ENCODE data around the gene SLC38A9.

The SLC38A9 gene

GRCh38 chr5:55583578-55583977 is 128.5 kb downstream of the SLC38A9 start:
- DNase-seq (ENCODE audit: low read depth in 2 of 2), result no peak

GRCh38 chr5:55582256-55582655 is 129.9 kb downstream of the SLC38A9 start:
- no peak for DNase-seq (ENCODE audit: low read depth in 2 of 2)

- no peak for DNase-seq (ENCODE audit: low read depth in 2 of 2)
Measured at GRCh38 chr5:55580042-55580441, 132.1 kb downstream of the SLC38A9 start.

DNA sequence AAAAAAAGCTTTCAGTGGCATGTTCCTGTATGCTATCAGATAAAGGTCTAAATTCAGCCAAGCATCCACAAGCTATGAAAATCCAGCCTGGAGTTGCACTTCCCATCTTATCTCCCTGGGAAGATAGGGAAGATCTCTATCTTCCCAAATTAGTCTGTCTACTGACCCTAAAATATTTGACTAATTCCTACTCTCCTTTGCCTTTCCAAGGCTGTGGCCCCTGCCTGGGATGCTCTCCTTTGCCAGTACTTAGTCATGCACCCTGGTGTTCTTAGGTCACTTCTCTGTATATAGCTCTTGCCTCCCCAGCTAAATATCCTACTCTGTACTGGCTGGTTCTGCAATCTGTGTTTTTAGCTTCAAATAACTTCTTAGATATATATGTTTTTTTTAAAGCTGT is 133.4 kb downstream of the SLC38A9 start:
- no peak for DNase-seq (ENCODE audit: low read depth in 2 of 2)

GRCh38 chr5:55577353-55578060 is 134.6 kb downstream of the SLC38A9 start:
- no peak for DNase-seq (ENCODE audit: low read depth in 2 of 2)

- DNase-seq (ENCODE audit: low read depth in 2 of 2), result no peak
Measured at GRCh38 chr5:55576661-55577060, 135.5 kb downstream of the SLC38A9 start.
